ENCODE data around the gene KIF2C. TPM values are rescaled to one million over a fixed set of nuclear protein-coding genes. Genes with fewer than 3 reads are reported as not detected.

Gene KIF2C
- total RNA-seq, 1 donor from 2014 or later = 1.7 TPM

GRCh38 chr1:44775078-44775929, 35.7 kb downstream of the KIF2C start, which contains the start of gene RPS8:
RPS8 (plus strand) TSS chr1:44775540; CDS start chr1:44775597, 57 bp downstream.
- DNase-seq (ENCODE audit: low spot score) = peak; percentile 97

GRCh38 chr1:44775930-44776729, 36.5 kb downstream of the KIF2C start:
- DNase-seq (ENCODE audit: low spot score) = no peak

DNA sequence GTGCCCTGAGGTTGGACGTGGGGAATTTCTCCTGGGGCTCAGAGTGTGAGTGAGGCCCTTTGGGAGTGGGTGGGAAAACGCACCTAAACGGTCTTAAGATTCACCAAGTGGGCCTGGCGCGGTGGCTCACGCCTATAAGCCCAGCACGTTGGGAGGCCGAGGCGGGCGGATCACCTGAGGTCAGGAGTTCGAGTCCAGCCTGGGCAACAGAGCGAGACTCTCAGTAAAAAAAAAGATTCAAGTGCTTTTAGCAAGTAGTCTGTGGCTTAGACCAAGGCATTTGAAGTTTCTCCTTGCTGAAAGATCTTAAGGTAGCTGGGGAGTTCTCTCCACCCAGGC, 37.1 kb downstream of the KIF2C start:
- no peak for DNase-seq (ENCODE audit: low spot score)

GRCh38 chr1:44777547-44777946, 37.9 kb downstream of the KIF2C start:
- no peak for DNase-seq (ENCODE audit: low spot score)

- DNase-seq (ENCODE audit: low spot score) = no peak
Measured at GRCh38 chr1:44777969-44778635, 38.5 kb downstream of the KIF2C start.

DNA sequence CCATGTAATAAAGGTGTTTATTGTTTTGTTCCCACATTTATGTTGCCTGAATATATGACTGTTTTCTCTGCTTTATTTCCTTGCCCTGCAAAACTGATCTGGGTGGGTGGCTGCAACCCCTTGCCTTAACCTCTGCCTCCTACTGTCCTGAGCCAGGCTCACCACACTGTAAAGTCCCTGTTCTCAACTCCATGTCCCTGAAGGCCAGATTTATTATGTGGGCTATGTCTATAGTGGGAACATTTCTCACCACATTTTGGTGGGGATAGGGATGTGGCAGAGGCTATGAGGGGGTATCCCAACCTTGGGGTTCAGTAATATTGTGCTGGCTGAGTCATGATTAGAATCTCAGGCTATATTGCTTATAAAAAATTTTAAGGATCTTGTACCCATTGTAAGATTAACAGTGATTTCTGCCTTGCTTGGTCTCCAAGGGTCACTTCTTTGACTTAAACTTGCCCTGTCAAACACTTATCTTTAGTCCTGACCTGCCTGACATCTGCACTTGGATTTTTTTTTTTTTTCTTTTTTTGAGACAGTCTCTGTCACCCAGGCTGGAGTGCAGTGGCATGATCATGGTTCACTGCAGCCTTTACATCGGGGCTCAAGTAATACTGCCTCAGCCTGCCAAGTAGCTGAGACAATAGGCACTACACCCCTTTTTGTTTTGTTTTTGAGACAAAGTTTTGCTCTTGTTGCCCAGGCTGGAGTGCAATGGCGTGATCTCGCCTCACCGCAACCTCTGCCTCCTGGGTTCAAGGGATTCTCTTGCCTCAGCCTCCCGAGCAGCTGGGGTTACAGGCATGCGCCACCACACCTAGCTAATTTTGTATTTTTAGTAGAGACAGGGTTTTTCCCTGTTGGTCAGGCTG, 39.3 kb downstream of the KIF2C start:
- DNase-seq (ENCODE audit: low spot score) = no peak

DNA sequence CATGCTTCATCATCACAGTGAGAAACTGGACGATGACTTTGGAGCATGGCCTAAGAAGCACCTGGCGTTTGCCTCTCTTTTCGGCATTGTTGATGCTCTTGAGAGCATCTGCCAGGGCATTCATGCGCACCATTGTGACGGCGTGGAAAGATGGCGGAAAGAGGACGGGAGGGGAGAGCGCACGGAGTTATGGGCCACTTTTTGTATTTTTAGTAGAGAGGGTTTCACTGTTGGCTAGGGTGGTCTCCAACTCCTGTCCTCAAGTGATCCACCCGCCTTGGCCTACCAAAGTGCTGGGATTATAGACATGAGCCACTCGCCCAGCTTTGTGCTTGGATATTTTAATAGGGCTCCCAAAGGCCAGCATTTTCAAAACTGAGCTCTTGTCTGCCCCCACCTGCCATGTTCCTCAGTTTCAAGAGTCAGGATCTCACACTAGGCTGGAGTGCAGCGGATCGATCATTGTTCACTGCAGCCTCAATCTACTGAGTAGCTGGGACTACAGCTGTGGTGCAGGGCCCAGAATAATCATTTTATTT, 41.0 kb downstream of the KIF2C start:
- no peak for DNase-seq (ENCODE audit: low spot score)

DNA sequence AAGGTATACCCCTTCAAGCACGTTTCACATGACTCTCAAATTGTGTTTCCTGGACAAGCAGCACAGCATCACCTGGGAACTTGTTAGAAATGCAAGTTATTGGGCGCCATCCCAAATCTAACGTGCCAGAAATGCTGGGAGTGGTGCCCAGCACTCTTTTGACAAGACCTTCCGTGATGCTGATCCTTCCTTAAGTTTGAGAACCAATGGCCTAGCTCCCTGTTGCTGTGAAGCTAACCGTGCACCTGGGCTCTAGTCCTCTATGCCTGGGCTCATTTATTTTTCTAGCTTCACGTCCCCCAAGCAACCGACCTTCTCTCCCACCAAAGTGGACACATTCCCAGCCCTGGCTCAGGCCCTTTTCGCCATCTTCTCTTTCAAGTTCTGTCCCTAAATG, 44.1 kb downstream of the KIF2C start:
- DNase-seq (ENCODE audit: low spot score) = no peak

GRCh38 chr1:44784094-44785028, 44.7 kb downstream of the KIF2C start:
- no peak for DNase-seq (ENCODE audit: low spot score)

GRCh38 chr1:44785029-44785380, 45.4 kb downstream of the KIF2C start:
- no peak for DNase-seq (ENCODE audit: low spot score)

DNA sequence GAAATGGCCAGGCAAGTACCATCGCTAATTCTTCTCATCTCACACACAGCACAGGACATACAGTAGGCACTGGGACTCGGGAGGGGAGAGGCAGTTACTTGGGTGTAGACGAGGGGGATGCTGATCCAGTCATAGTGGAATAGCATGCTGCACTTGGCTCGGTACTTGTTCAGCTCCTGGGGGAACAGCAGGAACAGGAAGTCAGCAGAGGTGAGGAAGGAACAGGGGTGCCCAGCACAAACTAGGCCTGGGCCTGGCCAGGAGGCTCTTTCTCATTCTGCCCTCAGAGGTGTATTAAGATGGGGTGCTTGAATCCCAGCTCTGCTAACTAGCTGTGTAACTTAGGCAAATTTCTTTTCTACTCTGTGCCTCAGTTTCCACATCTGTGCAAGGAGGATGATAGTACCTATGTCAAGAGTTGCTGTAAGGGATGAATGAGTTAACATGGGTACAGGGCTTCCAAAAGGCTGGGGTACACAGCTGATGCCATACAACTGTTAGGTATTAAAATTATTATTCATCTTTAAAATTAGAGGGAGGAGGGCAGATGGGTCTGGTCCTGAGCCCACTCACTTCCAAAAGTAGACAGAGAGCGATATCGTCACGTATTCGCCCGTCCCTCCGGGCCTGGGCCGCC, 46.0 kb downstream of the KIF2C start:
- no peak for DNase-seq (ENCODE audit: low spot score)

- peak; percentile 47 for DNase-seq (ENCODE audit: low spot score)
Measured at GRCh38 chr1:44786138-44786840, 46.7 kb downstream of the KIF2C start.

DNA sequence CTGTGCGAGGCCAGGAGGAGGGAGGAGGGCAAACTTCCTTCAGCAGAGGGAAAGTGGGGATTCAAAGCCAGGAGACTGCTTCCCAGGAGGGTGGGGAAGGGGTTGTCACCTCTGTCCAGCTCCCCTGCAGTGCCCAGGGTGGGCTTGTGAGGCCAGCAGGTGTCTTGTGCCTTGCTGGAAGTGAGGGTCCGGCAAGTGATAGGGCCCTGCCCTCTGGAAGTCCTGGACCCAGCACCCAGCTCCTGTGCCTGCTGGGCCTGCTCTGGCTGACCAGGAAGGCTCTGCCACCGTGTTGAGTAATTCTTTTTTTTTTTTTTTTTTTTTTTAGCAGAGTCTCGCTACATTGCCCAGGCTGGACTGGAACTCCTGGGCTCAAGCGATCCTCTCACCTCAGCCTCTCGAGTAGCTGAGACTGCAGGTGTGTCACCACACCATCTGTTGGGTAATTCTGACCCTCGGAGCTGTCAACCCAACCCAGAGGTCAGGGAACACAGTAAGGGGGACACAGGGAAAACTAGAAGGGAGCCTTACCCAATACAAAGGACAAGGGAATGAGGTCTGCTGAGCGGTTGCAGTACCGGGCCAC, 47.3 kb downstream of the KIF2C start:
- DNase-seq (ENCODE audit: low spot score) = no peak

DNA sequence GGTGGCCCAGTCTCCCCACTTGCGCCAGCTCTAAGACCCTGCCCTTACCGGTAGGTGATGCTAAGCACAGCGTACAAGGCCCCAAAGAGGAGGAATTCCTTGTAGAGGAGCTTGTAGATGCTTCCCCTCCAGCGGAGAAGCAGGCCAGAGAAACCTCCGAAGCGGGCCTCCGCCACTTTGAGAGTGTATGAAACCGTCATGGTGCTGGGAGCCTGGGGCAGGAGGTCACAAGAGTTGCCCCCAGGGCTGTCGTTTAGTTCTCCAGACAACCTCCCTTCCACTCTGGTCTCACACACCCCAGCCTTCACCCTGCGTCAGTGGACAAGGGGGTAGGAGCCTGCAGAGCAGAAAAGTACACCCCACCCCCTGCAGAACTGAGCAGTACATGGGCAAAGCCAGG, 47.9 kb downstream of the KIF2C start:
- DNase-seq (ENCODE audit: low spot score) = no peak

DNA sequence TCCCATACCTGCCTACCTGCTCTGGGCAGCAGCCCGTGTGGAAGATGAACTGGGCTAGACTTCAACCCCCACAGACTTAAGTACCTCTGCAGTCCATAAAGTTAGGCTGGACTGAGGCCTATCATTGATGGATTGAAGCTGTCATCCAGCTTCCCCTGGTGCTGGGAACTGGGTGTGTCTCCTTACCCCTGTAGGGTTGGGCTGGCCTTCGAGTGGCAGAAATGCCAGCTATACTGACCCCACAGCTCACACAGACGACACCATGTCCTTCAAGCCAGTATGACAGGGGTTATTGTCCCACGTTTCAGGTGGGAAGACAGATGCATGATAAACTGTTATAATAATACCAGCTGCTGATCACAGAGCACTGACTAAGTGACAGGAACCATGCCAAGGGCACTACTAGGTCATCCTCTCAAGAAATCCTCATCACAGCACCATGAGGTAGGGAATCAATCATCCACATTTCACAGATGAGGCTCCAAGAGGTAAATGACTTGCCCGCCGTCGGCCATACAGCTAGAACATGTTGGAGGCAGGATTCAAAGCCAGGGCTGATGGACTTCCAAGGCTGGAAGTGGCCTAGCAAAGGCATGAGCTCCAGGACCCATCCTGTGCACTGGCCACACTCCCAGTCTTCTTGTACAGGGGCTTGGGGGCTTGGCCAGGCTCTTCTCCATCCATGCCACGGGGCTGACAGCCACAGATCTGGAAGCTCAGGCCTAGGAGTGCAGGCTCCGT, 48.7 kb downstream of the KIF2C start, which contains the start of gene BEST4:
Gene BEST4, minus strand, starts transcription at position 51 of the 741 bp plus-strand sequence. CDS start 465 bp downstream, outside the sequence.
- DNase-seq (ENCODE audit: low spot score) = no peak

DNA sequence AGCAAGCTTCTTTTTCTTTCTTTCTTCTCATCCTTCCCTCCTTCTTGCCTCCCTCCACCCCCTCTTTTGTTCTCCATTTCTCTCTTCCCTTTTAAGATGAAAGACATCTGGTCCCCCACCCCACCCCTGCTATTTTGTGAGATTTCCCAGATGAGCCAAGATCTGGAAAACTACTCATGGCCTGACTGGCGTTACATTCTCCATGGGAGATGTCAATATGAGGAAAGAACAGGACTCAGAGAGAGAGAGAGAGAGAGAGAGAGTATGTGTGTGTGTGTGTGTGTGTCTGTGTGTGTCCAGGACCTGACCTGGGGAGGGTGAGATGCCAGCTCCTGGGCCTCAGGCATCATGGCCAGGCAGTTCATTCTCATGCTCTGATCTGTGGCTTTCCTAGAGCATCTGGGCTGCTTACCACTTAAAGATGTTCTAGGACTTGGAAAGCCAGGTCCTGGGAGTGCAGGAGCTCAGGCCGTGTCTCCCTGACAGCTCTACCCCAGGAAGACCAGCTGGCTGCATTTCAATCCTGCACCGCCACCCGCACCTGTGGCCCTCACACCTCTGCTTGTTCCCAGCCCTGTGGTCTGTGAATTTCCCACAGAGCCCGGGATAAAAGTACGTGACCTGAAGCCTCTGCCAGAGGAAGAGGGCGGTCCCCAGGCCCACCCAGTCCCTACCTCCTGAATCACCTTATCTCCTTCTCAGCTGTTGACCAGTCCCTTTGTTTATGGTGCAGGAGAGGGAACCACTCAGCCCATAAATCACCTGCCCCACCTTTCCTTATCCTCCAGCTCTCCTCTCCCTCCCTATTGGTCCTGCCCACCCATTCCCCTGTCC, 51.5 kb downstream of the KIF2C start:
- no peak for DNase-seq (ENCODE audit: low spot score)
